ENCODE data around the gene DISC1.

DISC1 gene

DNA sequence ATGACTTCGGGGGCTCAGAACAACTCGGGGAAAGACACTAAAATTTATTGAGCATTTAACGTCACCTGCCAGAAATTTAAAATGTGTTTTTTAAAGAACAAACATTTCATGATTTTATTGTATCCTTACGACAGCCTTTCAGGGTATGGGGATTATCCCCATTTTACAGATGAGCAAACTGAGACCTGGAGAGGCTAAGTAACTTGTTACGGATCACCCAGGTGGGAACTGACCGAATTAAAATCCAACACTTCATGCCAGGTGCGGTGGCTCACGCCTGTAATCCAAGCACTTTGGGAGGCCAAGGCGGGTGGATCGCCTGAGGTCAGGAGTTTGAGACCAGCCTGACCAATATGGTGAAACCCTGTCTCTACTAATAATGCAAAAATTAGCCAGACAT, 50.9 kb downstream of the DISC1 start:
- H3K27me3 ChIP-seq (ENCODE audit: insufficient read depth, poor library complexity, severe bottlenecking): no peaks in the 10 kb centered on the region
- no peak for DNase-seq (ENCODE audit: low spot score)
- ATAC-seq (ENCODE audit: low read depth): no peak
- H3K4me1 ChIP-seq (ENCODE audit: insufficient read depth, poor library complexity, severe bottlenecking): no peaks in the 10 kb centered on the region
- H3K9me3 ChIP-seq (ENCODE audit: severe bottlenecking): no peaks in the 10 kb centered on the region
- no peak overlapping the region for H3K27ac ChIP-seq (ENCODE audit: poor library complexity, severe bottlenecking)
- no peaks in the 10 kb centered on the region for H3K36me3 ChIP-seq (ENCODE audit: low read depth)
- TF ChIP-seq, protein P1, sequence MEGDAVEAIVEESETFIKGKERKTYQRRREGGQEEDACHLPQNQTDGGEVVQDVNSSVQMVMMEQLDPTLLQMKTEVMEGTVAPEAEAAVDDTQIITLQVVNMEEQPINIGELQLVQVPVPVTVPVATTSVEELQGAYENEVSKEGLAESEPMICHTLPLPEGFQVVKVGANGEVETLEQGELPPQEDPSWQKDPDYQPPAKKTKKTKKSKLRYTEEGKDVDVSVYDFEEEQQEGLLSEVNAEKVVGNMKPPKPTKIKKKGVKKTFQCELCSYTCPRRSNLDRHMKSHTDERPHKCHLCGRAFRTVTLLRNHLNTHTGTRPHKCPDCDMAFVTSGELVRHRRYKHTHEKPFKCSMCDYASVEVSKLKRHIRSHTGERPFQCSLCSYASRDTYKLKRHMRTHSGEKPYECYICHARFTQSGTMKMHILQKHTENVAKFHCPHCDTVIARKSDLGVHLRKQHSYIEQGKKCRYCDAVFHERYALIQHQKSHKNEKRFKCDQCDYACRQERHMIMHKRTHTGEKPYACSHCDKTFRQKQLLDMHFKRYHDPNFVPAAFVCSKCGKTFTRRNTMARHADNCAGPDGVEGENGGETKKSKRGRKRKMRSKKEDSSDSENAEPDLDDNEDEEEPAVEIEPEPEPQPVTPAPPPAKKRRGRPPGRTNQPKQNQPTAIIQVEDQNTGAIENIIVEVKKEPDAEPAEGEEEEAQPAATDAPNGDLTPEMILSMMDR (IDR thresholded peaks at IDR 0.05; ENCODE audit: poor library complexity, severe bottlenecking): no peak
- no peak overlapping the region for H3K4me3 ChIP-seq (ENCODE audit: severe bottlenecking)

DNA sequence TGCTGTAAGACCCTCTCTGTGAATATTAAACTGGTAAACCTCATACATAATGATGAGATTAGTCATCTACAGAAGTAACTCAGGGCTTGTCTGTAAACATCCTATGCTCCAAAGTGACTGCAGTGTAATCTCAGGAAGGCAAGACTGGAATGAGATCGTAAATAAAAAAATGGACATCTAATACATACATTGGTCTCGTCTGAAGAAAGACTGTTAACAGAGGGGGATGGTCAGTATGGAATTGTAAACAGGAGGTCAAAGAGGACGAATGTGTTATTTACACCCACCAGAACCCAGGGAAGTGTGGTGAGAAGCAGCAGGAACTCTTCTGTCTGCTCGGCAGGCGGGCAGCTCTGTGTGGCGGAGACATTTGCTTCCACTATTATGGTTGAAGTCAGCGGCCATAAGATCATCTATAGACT, 51.4 kb downstream of the DISC1 start:
- ATAC-seq (ENCODE audit: low read depth) (no peak), DNase-seq (ENCODE audit: low spot score) (no peak)
- Histone ChIP-seq H3K9me3 (ENCODE audit: severe bottlenecking) (no peaks in the 10 kb centered on the region), H3K27ac (ENCODE audit: poor library complexity, severe bottlenecking) (no peak overlapping the region), H3K4me3 (ENCODE audit: severe bottlenecking) (no peak overlapping the region), H3K27me3 (ENCODE audit: insufficient read depth, poor library complexity, severe bottlenecking) (no peaks in the 10 kb centered on the region), H3K4me1 (ENCODE audit: insufficient read depth, poor library complexity, severe bottlenecking) (no peaks in the 10 kb centered on the region), H3K36me3 (ENCODE audit: low read depth) (no peaks in the 10 kb centered on the region)
- TF ChIP-seq, protein P1 (IDR thresholded peaks at IDR 0.05; ENCODE audit: poor library complexity, severe bottlenecking): no peak

DNA sequence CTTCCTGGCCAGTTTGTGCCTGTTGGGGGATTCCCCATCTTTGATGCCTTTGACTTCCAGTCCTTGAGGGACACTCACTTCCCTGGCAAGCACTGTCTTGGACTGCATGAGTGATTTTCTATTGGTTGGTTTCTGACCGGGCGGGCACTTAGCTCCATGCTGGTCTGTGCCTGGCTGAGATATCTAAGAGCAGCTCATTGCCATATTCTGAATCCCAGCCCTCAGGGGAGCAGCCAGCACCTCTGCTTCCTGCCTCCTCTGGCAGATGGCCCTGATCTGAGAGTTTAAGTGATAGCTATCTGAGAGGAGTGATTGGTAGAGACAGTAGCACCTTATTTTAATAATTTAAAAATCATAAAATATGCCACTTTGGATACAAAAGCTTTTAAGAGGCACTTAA, 52.5 kb downstream of the DISC1 start:
- Histone ChIP-seq H3K4me3 (ENCODE audit: severe bottlenecking) (no peak overlapping the region), H3K27ac (ENCODE audit: poor library complexity, severe bottlenecking) (no peak overlapping the region), H3K4me1 (ENCODE audit: insufficient read depth, poor library complexity, severe bottlenecking) (no peaks in the 10 kb centered on the region), H3K36me3 (ENCODE audit: low read depth) (no peaks in the 10 kb centered on the region), H3K9me3 (ENCODE audit: severe bottlenecking) (no peaks in the 10 kb centered on the region), H3K27me3 (ENCODE audit: insufficient read depth, poor library complexity, severe bottlenecking) (no peaks in the 10 kb centered on the region)
- ATAC-seq (ENCODE audit: low read depth) (no peak), DNase-seq (ENCODE audit: low spot score) (no peak)
- TF ChIP-seq, protein P1 (IDR thresholded peaks at IDR 0.05; ENCODE audit: poor library complexity, severe bottlenecking): no peak

DNA sequence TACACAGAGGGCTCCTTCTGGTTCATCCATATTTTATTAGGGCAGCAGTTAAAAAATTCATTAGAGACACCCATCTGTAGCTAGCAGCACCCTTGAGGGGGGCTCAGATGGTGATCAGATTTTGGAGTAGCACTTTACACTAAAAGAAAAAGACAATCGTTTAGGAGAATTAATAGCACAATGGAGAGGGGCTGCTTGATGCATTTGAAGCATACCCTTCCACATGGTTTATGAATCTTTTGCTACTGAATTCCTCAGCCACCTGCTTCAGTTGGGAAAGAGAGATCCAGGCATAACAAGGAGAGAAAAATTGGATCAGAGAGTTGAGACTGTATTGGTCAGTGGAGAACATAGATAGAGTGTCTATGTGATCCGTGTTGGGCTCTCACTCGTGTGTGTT, 54.4 kb downstream of the DISC1 start:
- no peak for ATAC-seq (ENCODE audit: low read depth)

DNA sequence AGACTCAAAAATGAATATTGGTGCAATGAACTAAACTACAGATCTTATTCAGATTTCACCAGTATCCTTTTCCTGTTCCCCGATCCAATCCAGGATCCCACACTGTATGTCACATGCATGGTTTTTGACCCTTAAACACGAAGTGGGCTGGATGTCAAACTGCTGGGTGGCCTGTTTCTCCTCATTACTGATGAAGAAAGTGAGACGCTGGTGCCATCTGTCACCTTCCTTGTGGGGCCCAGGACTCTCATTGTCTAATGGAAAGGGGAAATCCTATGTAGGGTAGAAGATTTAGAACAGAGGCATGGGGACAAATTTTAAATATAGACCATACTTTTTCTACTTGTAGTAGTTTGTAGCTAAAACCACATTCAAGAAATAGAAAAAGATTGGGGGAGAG, 56.2 kb downstream of the DISC1 start:
- Histone ChIP-seq H3K4me1 (ENCODE audit: insufficient read depth, poor library complexity, severe bottlenecking) (no peaks in the 10 kb centered on the region), H3K9me3 (ENCODE audit: severe bottlenecking) (no peaks in the 10 kb centered on the region), H3K27ac (ENCODE audit: poor library complexity, severe bottlenecking) (no peak overlapping the region), H3K27me3 (ENCODE audit: insufficient read depth, poor library complexity, severe bottlenecking) (no peaks in the 10 kb centered on the region), H3K4me3 (ENCODE audit: severe bottlenecking) (no peak overlapping the region), H3K36me3 (ENCODE audit: low read depth) (no peaks in the 10 kb centered on the region)
- DNase-seq (ENCODE audit: low spot score) (no peak), ATAC-seq (ENCODE audit: low read depth) (no peak)
- TF ChIP-seq, protein P1 (IDR thresholded peaks at IDR 0.05; ENCODE audit: poor library complexity, severe bottlenecking): no peak

More for the DNA sequence above, 54.4 kb downstream of the DISC1 start:
- Histone ChIP-seq H3K4me1 (ENCODE audit: insufficient read depth, poor library complexity, severe bottlenecking) (no peaks in the 10 kb centered on the region), H3K4me3 (ENCODE audit: severe bottlenecking) (no peak overlapping the region), H3K27ac (ENCODE audit: poor library complexity, severe bottlenecking) (no peak overlapping the region), H3K9me3 (ENCODE audit: severe bottlenecking) (no peaks in the 10 kb centered on the region), H3K27me3 (ENCODE audit: insufficient read depth, poor library complexity, severe bottlenecking) (no peaks in the 10 kb centered on the region), H3K36me3 (ENCODE audit: low read depth) (no peaks in the 10 kb centered on the region)
- no peak for DNase-seq (ENCODE audit: low spot score)
- TF ChIP-seq, protein P1 (IDR thresholded peaks at IDR 0.05; ENCODE audit: poor library complexity, severe bottlenecking): no peak

Data from RWPE2 (cell line).